B cell (primary cell): Measurements from ENCODE around the gene EPHB6. TPM values are rescaled to one million over a fixed set of nuclear protein-coding genes. Genes with fewer than 3 reads are reported as not detected.

ENCODE experiments used
- ATAC-seq: fragments of 200-7000 bp; cut with Tn5 transposase; one replicate; pipeline ENCODE4 v1.10.0; 2021; ENCODE audit warnings: low read depth, mild to moderate bottlenecking, moderate number of reproducible peaks, moderate library complexity
- CTCF ChIA-PET: fragments of 350-600 bp; sonication (Branson Sonifier 250); formaldehyde crosslinking; loops from one replicate; lab custom pipeline; 2021; ENCODE audit warnings: antibody characterized with exemption, inconsistent platforms; lab: Charles Lee
- POLR2A ChIA-PET: fragments of 350-600 bp; sonication (Branson Sonifier 250); formaldehyde crosslinking; loops from one replicate; lab custom pipeline; 2021; ENCODE audit warnings: antibody characterized with exemption; lab: Charles Lee
- DNase-seq: peaks from one replicate; pipeline ENCODE4 v3.0.0; 2013
- H2AFZ ChIP-seq: 2 replicates; pipeline ENCODE4 v1.6.1; 2012; ENCODE audit warnings: mild to moderate bottlenecking, low read depth, low read length; ENCODE audit not compliant: insufficient read depth, poor library complexity, severe bottlenecking
- H3K27ac ChIP-seq, 2 donors: 1 replicate in 1 of 2; 2 replicates in 1 of 2; pipeline ENCODE4 v1.5.1; 2012 to 2013; ENCODE audit warnings: low read length in 2 of 2, mild to moderate bottlenecking in 2 of 2, moderate library complexity in 1 of 2
- H3K27me3 ChIP-seq, 4 experiments: fragments of 200-600 bp in 1 of 4; sonication (generic) in 1 of 4; replicated peaks in 1 of 4; 1 replicate in 2 of 4; 2 replicates in 2 of 4; pipeline versions ENCODE4 v1.6.1 to v1.7.0; 2013 to 2016; ENCODE audit warnings: low read length in 3 of 4, mild to moderate bottlenecking in 2 of 4, mixed read lengths in 1 of 4, moderate library complexity in 1 of 4; ENCODE audit not compliant: insufficient read depth in 4 of 4, control insufficient read depth in 3 of 4; ENCODE audit errors: control extremely low read depth in 1 of 4
- H3K36me3 ChIP-seq, 2 experiments: replicated peaks in 1 of 2; 1 replicate in 1 of 2; 2 replicates in 1 of 2; pipeline versions ENCODE4 v1.6.1 to v1.7.1; 2013; ENCODE audit warnings: low read length in 1 of 2; ENCODE audit not compliant: insufficient read depth in 2 of 2, control insufficient read depth in 1 of 2; ENCODE audit errors: control extremely low read depth in 1 of 2, extremely low read depth in 1 of 2
- H3K4me1 ChIP-seq, 2 donors: fragments of 200-600 bp in 1 of 2; sonication (generic) in 1 of 2; 1 replicate in 1 of 2; 2 replicates in 1 of 2; pipeline versions ENCODE4 v1.5.1 to v1.6.1; 2013 to 2017; ENCODE audit warnings: low read length in 2 of 2; ENCODE audit not compliant: control insufficient read depth in 2 of 2, insufficient read depth in 2 of 2
- H3K4me2 ChIP-seq: replicated peaks from 2 replicates; pipeline ENCODE3; 2012; ENCODE audit warnings: mild to moderate bottlenecking, low read depth, low read length; ENCODE audit not compliant: poor library complexity, severe bottlenecking
- H3K4me3 ChIP-seq, 5 experiments: fragments of 200-600 bp in 1 of 5; sonication (generic) in 1 of 5; 1 replicate in 3 of 5; 2 replicates in 2 of 5; pipeline versions ENCODE4 v1.5.1 to v1.7.0; 2011 to 2016; ENCODE audit warnings: low read length in 4 of 5, mild to moderate bottlenecking in 4 of 5, low read depth in 2 of 5, control low read depth in 1 of 5, moderate library complexity in 1 of 5; ENCODE audit not compliant: insufficient read depth in 1 of 5; ENCODE audit errors: control extremely low read depth in 1 of 5, extremely low read depth in 1 of 5
- H3K79me2 ChIP-seq: fragments of 200-600 bp; sonication (generic); one replicate; pipeline ENCODE4 v1.6.0; 2016; ENCODE audit warnings: low read length; ENCODE audit not compliant: control insufficient read depth, insufficient read depth
- H3K9ac ChIP-seq: fragments of 200-600 bp; sonication (generic); 2 replicates; pipeline ENCODE4 v1.6.1; 2017; ENCODE audit warnings: mild to moderate bottlenecking, low read length, moderate library complexity
- H3K9me3 ChIP-seq, 3 donors: one replicate each; pipeline versions ENCODE4 v1.6.1 to v1.7.1; 2013; ENCODE audit warnings: low read length in 2 of 3; ENCODE audit not compliant: control insufficient read depth in 2 of 3, insufficient read depth in 1 of 3; ENCODE audit errors: control extremely low read depth in 1 of 3
- H4K20me1 ChIP-seq: 2 replicates; pipeline ENCODE4 v1.6.0; 2012; ENCODE audit warnings: mild to moderate bottlenecking, low read length; ENCODE audit not compliant: insufficient read depth, control insufficient read depth, poor library complexity, severe bottlenecking
- H3K27ac Mint-ChIP-seq: one replicate; pipeline ENCODE4 v1.8.0; 2021; ENCODE audit warnings: mixed read lengths
- H3K27me3 Mint-ChIP-seq: one replicate; pipeline ENCODE4 v1.8.0; 2021; ENCODE audit warnings: mixed read lengths
- H3K4me1 Mint-ChIP-seq: one replicate; pipeline ENCODE4 v1.8.0; 2021; ENCODE audit warnings: mixed read lengths
- H3K4me3 Mint-ChIP-seq: one replicate; pipeline ENCODE4 v1.8.0; 2021; ENCODE audit warnings: mixed read lengths
- H3K9me3 Mint-ChIP-seq: one replicate; pipeline ENCODE4 v1.8.0; 2022; ENCODE audit warnings: mixed read lengths; ENCODE audit not compliant: insufficient read depth
- CTCF ChIP-seq: fragments of 200-600 bp; IDR thresholded peaks from one replicate; pipeline ENCODE4 v1.8.0; 2022; ENCODE audit warnings: antibody characterized with exemption, mild to moderate bottlenecking
- EZH2 ChIP-seq: IDR thresholded peaks from 2 replicates; pipeline ENCODE4 v1.6.1; 2012; ENCODE audit warnings: borderline replicate concordance, low read depth, mild to moderate bottlenecking, moderate library complexity, low read length; ENCODE audit not compliant: insufficient read depth, poor library complexity, severe bottlenecking
- WGBS: methylation state at CpG from one replicate; pipeline ENCODE4 v1.1.5; 2013; ENCODE audit warnings: missing lambda C conversion rate; ENCODE audit not compliant: insufficient coverage; 5-methylcytosine and 5-hydroxymethylcytosine counted together
- intact Hi-C: fragments of 100-400 bp; cut with micrococcal nuclease; formaldehyde crosslinking; loops from one replicate; pipeline ENCODE4 v1.10.0; 2022
- polyA plus RNA-seq: library from polyadenylated mRNA; depleted of rRNA; stranded (reverse); fragments of >200 nt; gene quantifications from 2 replicates; pipeline ENCODE4 v1.2.3, GENCODE V29; 2012
- total RNA-seq, 2 donors: library from RNA; stranded (reverse); fragments of 120-200 nt in 1 of 2; gene quantifications; 1 replicate in 1 of 2; 2 replicates in 1 of 2; pipeline versions ENCODE4 v1.2.3 to v1.2.4, GENCODE V29; 2013 to 2022

The EPHB6 gene
- total and polyA plus RNA-seq, 2 donors (not counting 1 experiment from before 2014, with no cell fraction given), result 65.3 to 69.6 TPM

- Histone ChIP-seq H3K9me3 (no peaks in the 10 kb centered on the region), H3K27ac (no peak overlapping the region), H3K4me3 (no peak overlapping the region), H2AFZ (no peak overlapping the region), H3K4me1 (peaks cover 0 to 11% of the 10 kb centered on the region in 2 donors), H3K79me2 (no peaks in the 10 kb centered on the region), H3K36me3 (no peaks in the 10 kb centered on the region), H3K27me3 (no peaks in the 10 kb centered on the region), H3K9ac (no peak overlapping the region), H4K20me1 (no peaks in the 10 kb centered on the region), H3K4me2 (no peak overlapping the region)
- Mint-ChIP-seq H3K27ac (no peak overlapping the region), H3K27me3 (no peaks in the 10 kb centered on the region), H3K4me3 (no peak overlapping the region), H3K9me3 (no peaks in the 10 kb centered on the region), H3K4me1 (peaks cover 28% of the 10 kb centered on the region)
- POLR2A ChIA-PET, result no interaction called here
- intact Hi-C loops, result loop anchor here (2.0 kb wide), 1 partner anchor 21 kb away; no protein-coding TSS in a partner anchor
- CTCF ChIA-PET, result no interaction called here
- WGBS, result no CpG with 5 or more reads among the region's 6 CpGs
- TF ChIP-seq CTCF, result no peak
- no peak for TF ChIP-seq EZH2
- no peak for ATAC-seq
- DNase-seq, result no peak
Measured at GRCh38 chr7:142833174-142834048, 21.5 kb upstream of the EPHB6 start.

GRCh38 chr7:142835487-142835886, 19.4 kb upstream of the EPHB6 start:
- POLR2A ChIA-PET, result interaction anchor here (1.5 kb wide), 1 partner anchor 19 kb away, joined by 4 read pairs; no protein-coding TSS in a partner anchor
- H3K27me3 Mint-ChIP-seq, result no peaks in the 10 kb centered on the region

More at GRCh38 chr7:142835487-142835886, 19.4 kb upstream of the EPHB6 start:
- WGBS, result 60% methylated on average over 1 of the region's 3 CpGs
- Histone ChIP-seq H3K4me3 (no peak overlapping the region), H3K27ac (no peak overlapping the region), H3K27me3 (no peaks in the 10 kb centered on the region), H2AFZ (peak overlapping the region; percentile 36), H3K9me3 (no peaks in the 10 kb centered on the region), H3K36me3 (no peaks in the 10 kb centered on the region), H4K20me1 (no peaks in the 10 kb centered on the region), H3K79me2 (no peaks in the 10 kb centered on the region), H3K4me2 (peak overlapping the region; percentile 2), H3K9ac (no peak overlapping the region), H3K4me1 (peaks cover 0 to 11% of the 10 kb centered on the region in 2 donors)
- no peak for ATAC-seq
- Mint-ChIP-seq H3K4me1 (peaks cover 28% of the 10 kb centered on the region), H3K27ac (no peak overlapping the region), H3K9me3 (no peaks in the 10 kb centered on the region), H3K4me3 (no peak overlapping the region)
- CTCF ChIA-PET, result interaction anchor here (0.9 to 2.4 kb wide), 17 partner anchors 17 to 232 kb away, joined by 3 to 38 read pairs (median 4); no protein-coding TSS in a partner anchor
- TF ChIP-seq EZH2 (no peak), CTCF (no peak)
- DNase-seq, result no peak
- intact Hi-C loops, result loop anchor here (2.0 kb wide), 1 partner anchor 23 kb away; no protein-coding TSS in a partner anchor
